GM12801 (cell line): ENCODE data around the gene NDUFB1.

Experiments used
- CTCF ChIP-seq: IDR thresholded peaks from one replicate; pipeline ENCODE4 v1.5.1; 2011; ENCODE audit warnings: control low read depth; ENCODE audit not compliant: insufficient read length; ENCODE audit errors: extremely low read depth

NDUFB1 gene

GRCh38 chr14:92093320-92093719, 28.2 kb downstream of the NDUFB1 start:
- TF ChIP-seq CTCF, result no peak

DNA sequence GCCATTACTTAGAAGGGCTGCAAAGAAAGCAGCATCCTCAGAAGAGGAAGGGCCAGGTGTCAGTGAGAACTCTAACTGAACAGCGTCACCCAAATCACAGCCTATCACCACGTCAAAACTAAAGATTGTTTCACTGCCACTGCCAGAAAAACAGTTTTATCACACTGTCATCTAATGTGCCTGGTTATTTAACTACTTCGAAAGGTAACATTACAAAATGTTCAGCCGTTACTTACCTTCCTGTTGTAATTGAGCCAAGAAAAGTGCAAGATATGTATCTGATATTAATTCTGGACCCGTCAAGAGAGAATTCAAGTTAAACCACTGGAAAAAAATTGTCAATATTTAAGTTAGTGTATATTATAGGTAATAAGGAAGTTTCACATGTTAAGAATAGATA, 33.0 kb downstream of the NDUFB1 start:
- no peak for TF ChIP-seq CTCF

GRCh38 chr14:92074555-92074954, 47.0 kb downstream of the NDUFB1 start:
- TF ChIP-seq CTCF, result no peak
